SK-N-MC (cell line): ENCODE results near the gene ELFN1.

Experiments
- EZH2 ChIP-seq: fragments of 200-600 bp; sonication (generic); IDR thresholded peaks from one replicate; pipeline ENCODE4 v1.6.1; 2017; ENCODE audit warnings: antibody characterized with exemption
- POLR2AphosphoS5 ChIP-seq: IDR thresholded peaks from 2 replicates; pipeline ENCODE4 v1.6.1; 2012; ENCODE audit warnings: mild to moderate bottlenecking, low read depth, low read length, borderline replicate concordance

DNA sequence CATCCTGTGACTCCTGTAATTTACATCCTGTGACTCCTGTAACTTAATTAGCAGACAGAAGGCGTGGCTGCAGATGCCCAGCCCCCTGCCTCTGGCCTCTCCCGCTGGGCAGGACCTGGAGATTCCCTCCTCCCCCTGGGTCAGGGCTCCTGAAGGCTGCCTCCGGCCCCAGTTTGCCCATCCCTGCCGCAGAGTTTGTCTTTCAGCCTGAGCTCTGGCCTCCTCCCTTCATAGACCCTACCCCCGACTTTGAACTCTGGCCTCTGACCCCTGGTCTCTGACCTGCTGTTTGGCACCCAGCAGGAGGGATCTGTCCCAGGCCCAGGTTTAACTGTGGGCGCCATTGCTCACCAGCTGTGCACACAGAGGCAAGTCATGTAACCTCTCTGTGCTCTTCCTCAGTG is 45.6 kb downstream of the ELFN1 start:
- TF ChIP-seq EZH2: no peak
- no peak for TF ChIP-seq POLR2AphosphoS5
